ENCODE data around the gene KLHL34. TPM values are rescaled to one million over a fixed set of nuclear protein-coding genes. Genes with fewer than 3 reads are reported as not detected.

The KLHL34 gene
- total and polyA plus RNA-seq, 3 donors from 2014 or later, result 0.16 to 0.47 (median 0.31) TPM

DNA sequence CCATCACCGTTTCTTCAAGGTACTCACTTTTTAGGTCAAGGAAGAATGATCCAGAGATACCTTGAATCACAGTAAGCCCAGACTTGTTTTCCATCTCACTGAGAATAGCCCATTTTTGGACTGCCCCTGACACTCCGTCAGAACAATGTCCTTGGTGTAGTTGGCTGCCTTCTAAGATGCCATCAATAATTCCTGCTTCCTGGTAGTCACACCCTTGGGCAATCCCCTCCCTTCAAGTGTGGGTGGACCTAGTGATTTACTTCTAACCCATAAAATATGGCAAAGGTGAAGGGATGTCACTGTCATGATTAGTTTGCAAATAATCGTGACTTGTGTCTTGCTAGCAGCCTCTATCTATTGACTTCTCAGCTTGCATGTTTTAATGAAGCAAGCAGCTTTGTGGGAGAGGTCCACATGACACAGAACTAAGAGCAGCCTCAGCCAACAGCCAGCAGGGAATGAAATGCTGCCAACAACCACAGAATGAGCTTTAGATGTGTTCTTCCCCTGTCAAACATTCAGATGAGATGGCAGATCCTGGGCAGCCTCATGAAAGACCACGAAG, 20.0 kb upstream of the KLHL34 start:
- TF ChIP-seq POLR2A (IDR thresholded peaks at IDR 0.05) (no peak), CTCF (IDR thresholded peaks at IDR 0.05) (no peak)
- WGBS, 2 donors, result 69 to 80% methylated on average over 4 of the region's 4 CpGs
- Histone ChIP-seq H3K27ac (no peak overlapping the region), H3K4me1 (no peaks in the 10 kb centered on the region), H3K27me3 (no peaks in the 10 kb centered on the region), H3K36me3 (ENCODE audit: low read depth, missing control alignments) (no peaks in the 10 kb centered on the region), H3K9me3 (no peaks in the 10 kb centered on the region), H3K4me3 (no peak overlapping the region)
- intact Hi-C loops (cut with DNase I; ENCODE audit: low total_unique reads), result no loop called here
- no peak for DNase-seq

GRCh38 chrX:21675931-21676330, 17.8 kb upstream of the KLHL34 start:
- 45 to 77% methylated on average over 2 of the region's 2 CpGs for WGBS, 2 donors
- Histone ChIP-seq H3K4me1 (no peaks in the 10 kb centered on the region), H3K4me3 (no peak overlapping the region), H3K27me3 (no peaks in the 10 kb centered on the region), H3K9me3 (no peaks in the 10 kb centered on the region), H3K27ac (no peak overlapping the region), H3K36me3 (ENCODE audit: low read depth, missing control alignments) (no peaks in the 10 kb centered on the region)
- intact Hi-C loops (cut with DNase I; ENCODE audit: low total_unique reads), result no loop called here
- DNase-seq, result no peak
- TF ChIP-seq CTCF (IDR thresholded peaks at IDR 0.05), result no peak
- no peak for TF ChIP-seq POLR2A (IDR thresholded peaks at IDR 0.05)

- H3K27ac ChIP-seq, result no peak overlapping the region
- no peaks in the 10 kb centered on the region for H3K36me3 ChIP-seq (ENCODE audit: low read depth, missing control alignments)
- intact Hi-C loops (cut with DNase I; ENCODE audit: low total_unique reads), result no loop called here
- no peak for TF ChIP-seq CTCF (IDR thresholded peaks at IDR 0.05)
- no peak for TF ChIP-seq POLR2A (IDR thresholded peaks at IDR 0.05)
- no peak overlapping the region for H3K4me3 ChIP-seq
- H3K4me1 ChIP-seq, result no peaks in the 10 kb centered on the region
- no peaks in the 10 kb centered on the region for H3K9me3 ChIP-seq
- no peak for DNase-seq
- no peaks in the 10 kb centered on the region for H3K27me3 ChIP-seq
- WGBS, 2 donors, result 84 to 86% methylated on average over 4 of the region's 4 CpGs
Measured at GRCh38 chrX:21674430-21675186, 16.5 kb upstream of the KLHL34 start.

- intact Hi-C loops (cut with DNase I; ENCODE audit: low total_unique reads), result no loop called here
- Histone ChIP-seq H3K27me3 (no peaks in the 10 kb centered on the region), H3K4me1 (no peaks in the 10 kb centered on the region), H3K27ac (no peak overlapping the region), H3K9me3 (no peaks in the 10 kb centered on the region), H3K4me3 (no peak overlapping the region), H3K36me3 (ENCODE audit: low read depth, missing control alignments) (no peaks in the 10 kb centered on the region)
- WGBS, 2 donors, result 87 to 89% methylated on average over 3 to 4 of the region's 4 CpGs
- no peak for TF ChIP-seq POLR2A (IDR thresholded peaks at IDR 0.05)
- TF ChIP-seq CTCF (IDR thresholded peaks at IDR 0.05), result no peak
- DNase-seq, result no peak
Measured at GRCh38 chrX:21666679-21667078, 8.5 kb upstream of the KLHL34 start.

DNA sequence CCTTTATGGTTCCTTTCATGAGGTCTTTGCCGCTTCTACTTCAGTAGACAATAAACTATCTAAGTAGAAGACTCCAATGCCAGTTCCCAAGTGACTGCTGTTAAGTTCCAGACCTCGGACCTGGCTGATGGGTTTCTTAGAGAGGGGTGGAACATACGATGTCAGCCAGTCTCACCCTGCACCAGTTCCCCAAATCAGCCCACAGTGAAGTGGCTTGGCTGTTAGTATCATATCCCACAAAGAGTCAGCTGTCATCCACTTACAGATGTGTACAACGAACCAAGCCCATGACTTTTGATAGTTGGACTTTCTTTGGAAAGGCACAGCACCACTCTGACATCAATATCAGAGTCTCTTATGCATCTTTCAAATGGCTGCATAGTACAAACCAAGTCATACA, 8.1 kb upstream of the KLHL34 start:
- H3K4me1 ChIP-seq, result no peaks in the 10 kb centered on the region
- H3K27ac ChIP-seq, result no peak overlapping the region
- 92 to 96% methylated on average over 3 to 4 of the region's 4 CpGs for WGBS, 2 donors
- no peak for DNase-seq
- no peak overlapping the region for H3K4me3 ChIP-seq
- TF ChIP-seq POLR2A (IDR thresholded peaks at IDR 0.05) (no peak), CTCF (IDR thresholded peaks at IDR 0.05) (no peak)
- intact Hi-C loops (cut with DNase I; ENCODE audit: low total_unique reads), result no loop called here
- no peaks in the 10 kb centered on the region for H3K9me3 ChIP-seq
- no peaks in the 10 kb centered on the region for H3K27me3 ChIP-seq
- H3K36me3 ChIP-seq (ENCODE audit: low read depth, missing control alignments), result no peaks in the 10 kb centered on the region

All from testis (tissue), 3 donors.